Adrenal gland (tissue), 5 donors: Measurements from ENCODE around the gene IL36G.

Source experiments
- POLR2A ChIP-seq, 2 donors: fragments of 450-650 bp; IDR thresholded peaks; one replicate each; pipeline ENCODE4 v1.6.1; 2017; ENCODE audit warnings: antibody characterized with exemption in 2 of 2, mild to moderate bottlenecking in 2 of 2, moderate library complexity in 1 of 2
- TF ChIP-seq, protein P1 (sequence below), 6 experiments: fragments of 450-650 bp in 4 of 6; fragments of 200-600 bp in 2 of 6; sonication (generic) in 1 of 6; IDR thresholded peaks; 1 replicate in 5 of 6; 2 replicates in 1 of 6; pipeline versions ENCODE4 v1.5.1 to v1.8.0; 2016 to 2021; ENCODE audit warnings: antibody characterized with exemption in 6 of 6, mild to moderate bottlenecking in 2 of 6, moderate library complexity in 1 of 6
- donor health status: DM: no; HTN: no; CAD: no.

DNA sequence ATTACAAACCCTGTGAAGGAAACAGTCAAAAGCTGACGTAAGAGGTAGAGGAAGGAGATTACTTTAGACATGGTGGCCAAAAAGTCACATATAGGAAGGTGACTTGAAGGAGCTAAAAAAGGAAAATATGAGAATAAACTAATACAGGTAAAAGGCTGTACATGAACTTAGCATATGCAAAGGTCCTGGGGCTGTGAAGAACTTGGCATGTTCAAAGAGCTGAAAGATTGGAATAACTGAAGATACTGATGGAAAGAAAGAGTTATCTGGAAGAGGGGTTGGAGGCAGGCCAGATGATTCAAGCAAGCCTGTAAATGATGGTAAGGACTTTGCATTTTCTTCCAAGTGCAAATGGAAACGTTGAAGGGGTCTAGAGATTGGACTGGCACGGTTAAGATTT lies 40.7 kb downstream of the IL36G start:
- TF ChIP-seq, protein P1, sequence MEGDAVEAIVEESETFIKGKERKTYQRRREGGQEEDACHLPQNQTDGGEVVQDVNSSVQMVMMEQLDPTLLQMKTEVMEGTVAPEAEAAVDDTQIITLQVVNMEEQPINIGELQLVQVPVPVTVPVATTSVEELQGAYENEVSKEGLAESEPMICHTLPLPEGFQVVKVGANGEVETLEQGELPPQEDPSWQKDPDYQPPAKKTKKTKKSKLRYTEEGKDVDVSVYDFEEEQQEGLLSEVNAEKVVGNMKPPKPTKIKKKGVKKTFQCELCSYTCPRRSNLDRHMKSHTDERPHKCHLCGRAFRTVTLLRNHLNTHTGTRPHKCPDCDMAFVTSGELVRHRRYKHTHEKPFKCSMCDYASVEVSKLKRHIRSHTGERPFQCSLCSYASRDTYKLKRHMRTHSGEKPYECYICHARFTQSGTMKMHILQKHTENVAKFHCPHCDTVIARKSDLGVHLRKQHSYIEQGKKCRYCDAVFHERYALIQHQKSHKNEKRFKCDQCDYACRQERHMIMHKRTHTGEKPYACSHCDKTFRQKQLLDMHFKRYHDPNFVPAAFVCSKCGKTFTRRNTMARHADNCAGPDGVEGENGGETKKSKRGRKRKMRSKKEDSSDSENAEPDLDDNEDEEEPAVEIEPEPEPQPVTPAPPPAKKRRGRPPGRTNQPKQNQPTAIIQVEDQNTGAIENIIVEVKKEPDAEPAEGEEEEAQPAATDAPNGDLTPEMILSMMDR (IDR thresholded peaks at IDR 0.05): no peak
- TF ChIP-seq POLR2A (IDR thresholded peaks at IDR 0.05): no peak
